Heart left ventricle (tissue), 13 donors: ENCODE measurements around the gene PTX4.

ENCODE experiments used
- CTCF ChIP-seq, 12 donors: fragments of 200-600 bp; sonication (generic) in 4 of 12; IDR thresholded peaks; one replicate each; pipeline versions ENCODE4 v1.5.0 to v1.8.0; 2018 to 2022; ENCODE audit warnings: antibody characterized with exemption in 12 of 12, mild to moderate bottlenecking in 5 of 12
- POLR2A ChIP-seq, 2 donors: fragments of 450-650 bp; IDR thresholded peaks; one replicate each; pipeline ENCODE4 v1.6.1; 2017; ENCODE audit warnings: antibody characterized with exemption in 2 of 2, mild to moderate bottlenecking in 2 of 2, moderate library complexity in 2 of 2
- donor health status: ischemic (EF 13 %, LVEDD 7.1; RV severe dilation, severe dysfunction).
- donor health status: DM: no; HTN: yes; CAD: no.
- donor health status: DM: no; HTN: no; CAD: no.
- donor health status: ischemic (EF 25% LVEDD 6.9; RV normal size, moderate dysfunction).
- donor health status: ischemic (EF 25% LVEDD 5.7; RV mildly dilated, moderate dysfunction).
- donor health status: ischemic (EF 35%, LVEDD 5.7; RV mildly dilated, moderate dysfunction).
- donor health status: nonischemic (EF 11% LVEDD 7.7; RV severe dilation, severe dysfunction).
- donor health status: DM: yes; HTN: yes; CAD: no.
- donor health status: PGD.
- donor health status: ischemic (EF 29% LVEDD 5.4; RV normal size, mild dysfunction).
- donor health status: nonischemic (EF 23%, LVEDD 6.1; RV moderate dilation, normal function).

DNA sequence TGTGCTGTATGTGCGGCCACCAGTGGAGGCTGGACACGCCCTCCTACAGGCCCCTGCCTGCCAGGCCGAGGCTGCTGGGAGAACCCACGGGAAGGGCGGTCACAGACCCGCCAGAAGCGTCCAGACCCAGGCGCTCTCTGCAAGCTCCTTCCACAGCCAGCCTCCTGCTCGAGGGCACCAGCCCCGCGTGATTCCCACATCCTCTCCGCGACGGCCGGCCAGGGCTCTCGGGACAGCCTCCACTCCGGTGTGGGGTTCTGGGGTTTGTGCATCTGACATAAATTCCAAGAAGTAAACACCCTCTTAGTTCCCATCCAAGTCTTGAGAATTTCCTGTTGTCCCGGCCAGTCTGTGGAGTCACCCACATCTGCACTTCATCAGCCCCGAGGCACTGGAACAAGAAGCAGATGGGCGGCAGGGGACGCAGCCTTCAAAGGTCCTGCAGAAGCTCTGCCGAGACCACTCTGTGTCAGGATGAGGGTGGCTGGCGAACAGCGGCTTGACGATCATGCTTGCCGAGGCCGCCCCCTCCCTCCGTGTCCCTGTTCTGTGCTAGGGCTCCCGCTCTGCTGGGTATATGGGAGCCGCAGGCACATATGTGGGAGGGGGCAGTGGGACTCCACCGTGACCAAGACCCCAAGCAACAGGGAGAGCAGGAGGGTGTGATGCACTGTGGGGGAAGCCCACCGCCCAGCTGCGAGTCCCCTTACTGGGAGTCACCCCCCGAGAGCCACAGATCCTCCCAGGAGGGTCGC lies 42.3 kb upstream of the PTX4 start:
- TF ChIP-seq CTCF (IDR thresholded peaks at IDR 0.05) (peak in 1 of 12 donors; percentile 18), POLR2A (IDR thresholded peaks at IDR 0.05) (peak in 1 of 2 donors; percentile 57)
